ENCODE results near the gene UNK. TPM values are rescaled to one million over a fixed set of nuclear protein-coding genes. Genes with fewer than 3 reads are reported as not detected.
A peak's percentile ranks its signal among the peaks of the same experiment; 100 is the strongest.

UNK gene
- total RNA-seq, 6 donors from 2014 or later: 22.4 to 97.4 (median 31.4) TPM

DNA sequence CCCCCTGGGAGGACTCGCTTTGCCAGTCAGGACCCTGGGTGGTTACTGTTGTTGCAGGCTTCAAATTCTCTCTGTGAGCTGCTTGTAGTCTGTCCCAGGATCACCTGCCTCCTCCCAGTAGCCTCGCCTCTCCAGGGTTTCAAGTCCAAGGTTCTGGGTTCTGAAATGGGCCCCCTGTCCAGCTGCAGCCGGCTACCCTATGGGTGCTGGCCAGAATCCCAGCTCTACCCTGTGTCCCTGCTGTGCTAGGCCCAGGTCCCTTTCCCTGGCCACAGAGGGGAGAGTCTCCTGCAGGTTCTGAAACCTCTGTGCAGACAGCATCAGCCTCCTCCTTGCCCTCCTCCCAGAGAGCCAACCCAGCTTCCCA, 38.2 kb downstream of the UNK start:
- Histone ChIP-seq H3K36me3 (peaks cover 17 to 85% (median 64%) of the 10 kb centered on the region in 4 donors), H3K9me3 (no peaks in the 10 kb centered on the region), H3K4me1 (peaks cover 9 to 10% (median 10%) of the 10 kb centered on the region in 4 donors), H3K27me3 (no peaks in the 10 kb centered on the region), H3K27ac (no peak overlapping the region), H3K4me3 (no peak overlapping the region)
- no peak for ATAC-seq (ENCODE audit: low FRiP score in 2 of 2)
- WGBS, 2 donors: 90% methylated on average over 2 to 3 of the region's 3 CpGs
- TF ChIP-seq EP300 (IDR thresholded peaks at IDR 0.05) (no peak), POLR2AphosphoS5 (IDR thresholded peaks at IDR 0.05) (no peak), POLR2A (IDR thresholded peaks at IDR 0.05) (no peak)
- no peak for DNase-seq

- no peak for DNase-seq
- TF ChIP-seq POLR2AphosphoS5 (IDR thresholded peaks at IDR 0.05): no peak
- no peak for TF ChIP-seq POLR2A (IDR thresholded peaks at IDR 0.05)
- no peak for TF ChIP-seq CTCF (IDR thresholded peaks at IDR 0.05)
- no peak for TF ChIP-seq EP300 (IDR thresholded peaks at IDR 0.05)
- Histone ChIP-seq H3K36me3 (peaks cover 17 to 81% (median 60%) of the 10 kb centered on the region in 4 donors), H3K27ac (no peak overlapping the region), H3K27me3 (no peaks in the 10 kb centered on the region), H3K4me1 (peaks cover 12 to 17% (median 15%) of the 10 kb centered on the region in 4 donors), H3K9me3 (no peaks in the 10 kb centered on the region), H3K4me3 (no peak overlapping the region)
- WGBS, 2 donors: 85 to 90% methylated on average over 21 to 28 of the region's 28 CpGs
- no peak for ATAC-seq (ENCODE audit: low FRiP score in 2 of 2)
These were observed 38.8 kb downstream of the UNK start for GRCh38 chr17:75823257-75824041.

- Histone ChIP-seq H3K36me3 (peaks cover 22 to 81% (median 60%) of the 10 kb centered on the region in 4 donors), H3K9me3 (no peaks in the 10 kb centered on the region), H3K27ac (no peak overlapping the region), H3K27me3 (no peaks in the 10 kb centered on the region), H3K4me3 (no peak overlapping the region), H3K4me1 (peaks cover 12 to 19% (median 15%) of the 10 kb centered on the region in 4 donors)
- no peak for ATAC-seq (ENCODE audit: low FRiP score in 2 of 2)
- TF ChIP-seq POLR2AphosphoS5 (IDR thresholded peaks at IDR 0.05) (no peak), EP300 (IDR thresholded peaks at IDR 0.05) (no peak), CTCF (IDR thresholded peaks at IDR 0.05) (no peak), POLR2A (IDR thresholded peaks at IDR 0.05) (no peak)
- 92% methylated on average over 12 to 13 of the region's 13 CpGs for WGBS, 2 donors
- no peak for DNase-seq
These were observed 39.5 kb downstream of the UNK start for GRCh38 chr17:75824050-75824552.

- Histone ChIP-seq H3K27ac (peak overlapping the region in 1 of 4 donors; percentile 25), H3K4me1 (peaks cover 12 to 19% (median 15%) of the 10 kb centered on the region in 4 donors), H3K4me3 (no peak overlapping the region), H3K36me3 (peaks cover 17 to 79% (median 56%) of the 10 kb centered on the region in 4 donors), H3K27me3 (no peaks in the 10 kb centered on the region), H3K9me3 (no peaks in the 10 kb centered on the region)
- ATAC-seq (ENCODE audit: low FRiP score in 2 of 2): no peak
- TF ChIP-seq EP300 (IDR thresholded peaks at IDR 0.05) (no peak), POLR2A (IDR thresholded peaks at IDR 0.05) (no peak), POLR2AphosphoS5 (IDR thresholded peaks at IDR 0.05) (no peak), CTCF (IDR thresholded peaks at IDR 0.05) (no peak)
- DNase-seq: no peak
- 34 to 69% methylated on average over 1 to 2 of the region's 2 CpGs for WGBS, 2 donors
These were observed 40.1 kb downstream of the UNK start for GRCh38 chr17:75824666-75825065.

DNA sequence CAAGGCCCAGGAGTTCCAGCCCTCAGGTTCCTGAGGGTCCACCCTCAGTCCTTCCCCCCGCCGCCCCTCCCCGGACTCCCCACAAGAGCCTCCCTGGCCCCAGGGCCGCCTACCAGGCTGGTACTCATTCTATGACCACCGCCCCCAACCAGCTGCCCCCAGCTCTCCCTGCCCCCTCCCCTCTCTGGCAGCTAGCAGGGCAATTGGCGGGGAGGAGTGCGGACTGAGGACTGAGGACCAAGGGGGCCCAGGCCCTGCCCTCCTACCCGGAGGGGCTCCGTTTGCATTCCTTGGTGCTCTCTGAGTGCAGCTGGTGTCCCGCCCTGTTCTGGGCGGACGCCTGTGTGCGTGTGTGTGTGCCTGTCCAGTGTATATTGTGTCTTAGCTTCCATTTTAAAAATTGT, 40.5 kb downstream of the UNK start:
- H3K27ac ChIP-seq: peak overlapping the region in 1 of 4 donors; percentile 25
- WGBS, 2 donors: 91 to 100% methylated on average over 4 to 13 of the region's 13 CpGs
- H3K9me3 ChIP-seq: no peaks in the 10 kb centered on the region
- no peak overlapping the region for H3K4me3 ChIP-seq
- ATAC-seq (ENCODE audit: low FRiP score in 2 of 2) (no peak), DNase-seq (no peak)
- H3K4me1 ChIP-seq: peaks cover 12 to 19% (median 15%) of the 10 kb centered on the region in 4 donors
- TF ChIP-seq EP300 (IDR thresholded peaks at IDR 0.05): no peak
- TF ChIP-seq CTCF (IDR thresholded peaks at IDR 0.05): no peak
- TF ChIP-seq POLR2AphosphoS5 (IDR thresholded peaks at IDR 0.05): no peak
- no peak for TF ChIP-seq POLR2A (IDR thresholded peaks at IDR 0.05)
- H3K36me3 ChIP-seq: peaks cover 15 to 79% (median 56%) of the 10 kb centered on the region in 4 donors
- H3K27me3 ChIP-seq: no peaks in the 10 kb centered on the region

Measured in upper lobe of left lung (tissue), 6 donors.